Measurements from ENCODE around the gene ACSF3.

Gene ACSF3

GRCh38 chr16:89192186-89192955 lies 98.7 kb downstream of the ACSF3 start:
- DNase-seq = peak; percentile 29 to 84 (median 75)

DNA sequence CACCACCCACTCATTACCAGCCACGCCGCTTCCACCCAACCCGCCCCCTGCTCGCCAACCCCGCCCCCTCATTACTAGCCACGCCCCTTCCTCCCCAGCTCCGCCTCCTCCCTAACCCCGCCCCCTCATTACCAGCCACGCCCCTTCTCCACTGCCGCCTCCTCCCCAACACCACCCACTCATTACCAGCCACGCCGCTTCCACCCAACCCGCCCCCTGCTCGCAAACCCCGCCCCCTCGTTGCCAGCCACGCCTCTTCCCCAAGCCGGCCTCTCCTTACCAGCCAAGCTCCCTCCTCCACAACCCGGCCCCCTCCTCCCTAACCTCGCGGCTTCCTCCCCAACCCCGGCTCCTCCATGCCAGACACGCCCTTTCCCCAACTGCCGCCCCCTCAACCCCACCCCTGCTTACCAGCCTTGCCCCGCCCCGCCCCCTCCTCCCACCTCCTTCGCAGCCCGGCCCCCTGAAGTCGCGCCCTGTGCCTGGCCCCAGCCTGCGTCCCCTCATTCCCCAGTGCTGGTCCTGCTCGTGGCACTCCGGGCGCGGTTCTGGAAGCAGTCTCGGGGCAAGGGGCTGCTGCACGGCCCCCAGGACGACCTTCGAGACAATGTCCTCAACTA lies 99.4 kb downstream of the ACSF3 start:
- DNase-seq = peak in 2 of 4 experiments; percentile 51 to 70

GRCh38 chr16:89193576-89194293 lies 100.1 kb downstream of the ACSF3 start:
- DNase-seq = no peak

DNA sequence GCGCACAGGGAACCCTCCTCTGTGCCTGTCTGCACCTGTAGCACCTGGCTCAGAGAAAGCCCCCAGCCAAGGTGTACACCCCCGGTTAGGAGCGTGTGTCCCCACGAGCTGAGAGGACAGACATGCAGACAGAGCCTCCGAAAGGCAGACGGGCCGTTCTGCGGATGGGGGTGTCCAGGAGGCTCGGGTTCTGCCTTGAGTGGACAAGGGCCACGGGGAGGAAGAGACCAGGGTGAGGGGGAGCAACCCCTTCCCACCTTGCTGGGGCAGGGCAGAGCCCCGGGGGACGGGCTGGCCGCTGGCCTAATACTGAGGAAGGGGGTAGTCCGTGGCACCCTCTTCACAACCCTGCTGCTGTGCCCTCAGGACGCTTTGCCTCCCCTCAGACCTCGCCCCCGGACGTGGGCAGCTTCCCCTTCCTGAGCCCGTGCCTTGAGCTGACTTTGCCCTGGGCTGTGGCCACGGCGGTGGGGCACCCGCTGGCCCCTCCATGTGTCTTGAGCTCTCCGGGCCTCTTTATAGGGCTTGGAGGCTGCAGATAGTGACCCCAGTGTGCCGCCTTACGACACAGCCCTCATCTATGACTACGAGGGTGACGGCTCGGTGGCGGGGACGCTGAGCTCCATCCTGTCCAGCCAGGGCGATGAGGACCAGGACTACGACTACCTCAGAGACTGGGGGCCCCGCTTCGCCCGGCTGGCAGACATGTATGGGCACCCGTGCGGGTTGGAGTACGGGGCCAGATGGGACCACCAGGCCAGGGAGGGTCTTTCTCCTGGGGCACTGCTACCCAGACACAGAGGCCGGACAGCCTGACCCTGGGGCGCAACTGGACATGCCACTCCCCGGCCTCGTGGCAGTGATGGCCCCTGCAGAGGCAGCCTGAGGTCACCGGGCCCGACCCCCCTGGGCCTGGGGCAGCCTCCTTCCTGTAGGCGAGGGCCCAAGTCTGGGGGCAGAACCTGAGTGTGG lies 101.0 kb downstream of the ACSF3 start:
- DNase-seq = peak in 3 of 4 experiments; percentile 29 to 44 (median 37)

GRCh38 chr16:89195521-89196171 lies 102.0 kb downstream of the ACSF3 start:
- DNase-seq = no peak

DNA sequence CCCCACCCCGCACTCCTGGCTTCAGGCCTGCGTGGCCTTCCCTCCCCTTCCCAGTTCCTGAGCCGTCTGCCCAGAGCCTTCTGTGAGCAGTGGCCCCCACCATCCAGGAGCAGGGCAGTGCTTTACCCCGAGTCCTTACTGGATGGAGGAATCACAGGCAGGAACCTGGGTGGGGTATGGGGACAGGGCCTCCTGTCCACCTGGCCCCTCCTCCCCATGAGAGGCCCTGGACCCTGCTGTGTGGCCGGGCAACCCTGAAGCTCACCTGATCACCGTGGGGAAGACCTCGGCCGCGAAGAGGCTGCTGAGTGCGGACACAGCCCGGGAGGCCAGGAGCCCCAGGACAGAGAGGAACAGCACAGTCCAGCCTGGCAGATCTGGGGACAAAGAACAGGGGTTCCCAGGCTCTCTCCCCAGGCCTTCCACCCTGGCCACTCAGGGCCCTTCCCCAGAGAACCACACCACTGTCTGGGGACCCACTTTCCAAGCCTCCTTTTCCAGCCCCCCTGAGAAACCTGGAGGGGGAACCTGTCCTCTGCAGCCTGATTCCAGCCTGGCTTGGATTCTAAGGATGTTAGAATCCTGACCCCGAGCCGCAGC lies 103.5 kb downstream of the ACSF3 start:
- DNase-seq = no peak

DNA sequence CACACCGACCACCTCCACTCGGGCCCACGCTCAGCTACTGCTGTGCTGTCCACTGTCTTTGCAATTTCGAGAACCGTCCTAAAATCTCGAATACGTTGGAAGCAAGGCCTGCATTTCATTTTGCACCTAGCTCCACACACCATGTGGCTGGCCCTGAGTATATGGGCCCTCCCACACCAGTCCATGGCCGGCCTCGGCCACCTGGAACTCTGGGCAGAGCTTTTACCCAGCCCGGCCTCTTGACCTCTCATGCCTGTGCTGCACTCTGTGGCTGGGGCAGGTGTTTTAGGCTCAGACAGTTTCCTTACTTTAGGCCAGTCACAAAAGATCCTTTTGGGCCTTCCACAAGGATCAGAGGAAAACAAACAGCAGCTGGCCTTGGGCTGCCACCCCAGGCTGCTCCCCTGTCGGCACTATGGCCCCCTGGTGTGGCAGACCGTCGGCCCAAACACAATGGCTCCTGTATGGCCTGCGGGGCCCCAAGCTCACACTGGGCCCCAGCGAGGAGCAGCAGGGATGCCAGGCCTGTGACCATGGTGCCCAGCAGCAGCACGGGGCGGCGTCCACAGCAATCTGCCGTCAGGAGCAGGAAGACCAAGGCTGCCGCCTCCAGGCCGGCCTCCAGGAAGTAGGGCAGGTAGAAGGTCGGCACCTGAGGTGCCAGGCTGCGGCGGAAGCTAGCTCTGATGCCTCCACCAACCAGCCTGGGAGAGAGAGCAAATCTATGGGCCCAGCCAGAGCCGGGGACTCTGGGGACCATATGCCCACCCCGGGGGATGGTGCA lies 104.2 kb downstream of the ACSF3 start:
- DNase-seq = no peak

DNA sequence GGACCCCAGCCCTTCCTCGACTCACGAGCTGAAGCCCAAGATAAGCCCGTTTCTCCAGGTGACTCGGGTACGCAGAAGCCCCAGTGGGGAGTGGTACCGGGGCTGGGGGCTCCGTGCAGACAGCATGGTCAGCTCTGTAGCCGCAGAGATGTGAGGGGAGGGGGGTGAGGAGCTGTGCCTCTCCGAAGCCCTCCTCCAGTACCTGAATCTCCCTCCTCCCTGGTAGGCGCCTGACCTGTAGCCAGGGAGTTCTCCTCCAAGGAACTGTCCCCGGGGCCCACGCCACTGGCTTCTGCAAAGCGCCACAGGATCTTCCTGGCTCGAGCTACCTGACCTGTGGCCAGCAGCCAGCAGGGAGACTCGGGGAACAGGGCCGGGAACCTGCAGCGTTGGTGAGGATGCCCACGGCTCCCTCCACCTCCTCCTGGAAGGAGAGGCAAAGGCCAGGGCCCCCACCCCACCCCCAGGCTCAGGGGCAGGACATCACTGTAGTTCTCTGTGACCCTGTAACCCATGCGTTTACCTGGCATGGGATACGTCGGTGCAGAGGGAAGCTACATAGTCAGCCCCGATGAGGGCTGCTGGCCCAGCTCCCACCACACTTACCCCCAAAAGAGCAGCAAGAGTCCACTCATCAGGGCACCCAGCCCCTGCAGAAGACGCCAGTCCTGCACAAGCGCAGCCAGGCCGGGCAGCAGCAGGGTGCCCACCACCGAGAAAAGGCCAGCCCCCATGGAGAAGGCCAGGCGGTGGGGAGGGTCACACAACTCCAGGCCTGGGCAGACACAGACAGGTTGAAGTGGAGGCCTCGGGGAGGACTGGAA lies 105.0 kb downstream of the ACSF3 start:
- no peak for DNase-seq

GRCh38 chr16:89199241-89200123 lies 105.8 kb downstream of the ACSF3 start:
- no peak for DNase-seq

- no peak for DNase-seq
These were observed 106.6 kb downstream of the ACSF3 start, which contains the start of gene SLC22A31 for GRCh38 chr16:89200124-89200849. SLC22A31 (minus strand) TSS chr16:89200537; CDS start chr16:89200501, 36 bp downstream.

- DNase-seq = no peak
These were observed 107.3 kb downstream of the ACSF3 start for GRCh38 chr16:89200850-89201411.

GRCh38 chr16:89201439-89202377 lies 108.1 kb downstream of the ACSF3 start:
- DNase-seq = peak; percentile 74 to 92 (median 85)

- DNase-seq = no peak
These were observed 109.0 kb downstream of the ACSF3 start for GRCh38 chr16:89202422-89203215.
